ENCODE measurements around the gene TRIM66.
A peak's percentile ranks its signal among the peaks of the same experiment; 100 is the strongest.

The TRIM66 gene

GRCh38 chr11:8682303-8683114 is at the start of gene TRIM66, which contains the start of gene RPL27A:
TRIM66 (minus strand) TSS chr11:8682665; CDS start chr11:8672274, 10,391 bp downstream.
RPL27A (plus strand) TSS chr11:8682792; CDS start chr11:8682814, 22 bp downstream.
- TF ChIP-seq YY1 (IDR thresholded peaks at IDR 0.05; ENCODE audit: insufficient read depth, insufficient read length) (no peak), SUZ12 (IDR thresholded peaks at IDR 0.05; ENCODE audit: extremely low read depth, insufficient read depth, insufficient read length) (no peak), ZNF274 (IDR thresholded peaks at IDR 0.05; ENCODE audit: low read depth, low read length) (no peak)
- H3K4me1 ChIP-seq (ENCODE audit: insufficient read depth, insufficient read length) = no peaks in the 10 kb centered on the region

GRCh38 chr11:8731647-8732323 is 49.3 kb upstream of the TRIM66 start:
- no peaks in the 10 kb centered on the region for H3K9me3 ChIP-seq (ENCODE audit: insufficient read depth, low read length)
- H3K27me3 ChIP-seq (ENCODE audit: insufficient read depth, insufficient read length) = no peaks in the 10 kb centered on the region
- no peak overlapping the region for H3K4me3 ChIP-seq (ENCODE audit: insufficient read length, low read depth)
- no peak overlapping the region for H3K9ac ChIP-seq (ENCODE audit: insufficient read length, low read depth)
- H3K4me1 ChIP-seq (ENCODE audit: insufficient read depth, insufficient read length) = peaks cover 2% of the 10 kb centered on the region
- peaks cover 36% of the 10 kb centered on the region for H3K36me3 ChIP-seq (ENCODE audit: insufficient read depth, insufficient read length, low read length)
- TF ChIP-seq SUZ12 (IDR thresholded peaks at IDR 0.05; ENCODE audit: extremely low read depth, insufficient read depth, insufficient read length) = no peak
- no peak for TF ChIP-seq YY1 (IDR thresholded peaks at IDR 0.05; ENCODE audit: insufficient read depth, insufficient read length)
- no peak for TF ChIP-seq ZNF274 (IDR thresholded peaks at IDR 0.05; ENCODE audit: low read depth, low read length)
- no peak for DNase-seq (ENCODE audit: low read depth, low spot score)

More at GRCh38 chr11:8682303-8683114, at the start of gene TRIM66, which contains the start of gene RPL27A:
- no peaks in the 10 kb centered on the region for H3K9me3 ChIP-seq (ENCODE audit: insufficient read depth, low read length)
- peak; percentile 81 for DNase-seq (ENCODE audit: low read depth, low spot score)
- H3K36me3 ChIP-seq (ENCODE audit: insufficient read depth, insufficient read length, low read length) = peaks cover 52% of the 10 kb centered on the region
- peak within 1 kb of the TSS; percentile 98 for H3K4me3 ChIP-seq (ENCODE audit: insufficient read length, low read depth)
- H3K27me3 ChIP-seq (ENCODE audit: insufficient read depth, insufficient read length) = no peaks in the 10 kb centered on the region
- H3K9ac ChIP-seq (ENCODE audit: insufficient read length, low read depth) = peak within 1 kb of the TSS; percentile 100

- Histone ChIP-seq H3K9me3 (ENCODE audit: insufficient read depth, low read length) (no peaks in the 10 kb centered on the region), H3K27me3 (ENCODE audit: insufficient read depth, insufficient read length) (no peaks in the 10 kb centered on the region), H3K4me3 (ENCODE audit: insufficient read length, low read depth) (no peak overlapping the region), H3K36me3 (ENCODE audit: insufficient read depth, insufficient read length, low read length) (peaks cover 41% of the 10 kb centered on the region), H3K9ac (ENCODE audit: insufficient read length, low read depth) (no peak overlapping the region), H3K4me1 (ENCODE audit: insufficient read depth, insufficient read length) (peaks cover 2% of the 10 kb centered on the region)
- DNase-seq (ENCODE audit: low read depth, low spot score) = no peak
- TF ChIP-seq YY1 (IDR thresholded peaks at IDR 0.05; ENCODE audit: insufficient read depth, insufficient read length) = no peak
- no peak for TF ChIP-seq SUZ12 (IDR thresholded peaks at IDR 0.05; ENCODE audit: extremely low read depth, insufficient read depth, insufficient read length)
- no peak for TF ChIP-seq ZNF274 (IDR thresholded peaks at IDR 0.05; ENCODE audit: low read depth, low read length)
Measured at GRCh38 chr11:8730697-8731020, 48.2 kb upstream of the TRIM66 start.

- no peak overlapping the region for H3K4me3 ChIP-seq (ENCODE audit: insufficient read length, low read depth)
- H3K36me3 ChIP-seq (ENCODE audit: insufficient read depth, insufficient read length, low read length) = peaks cover 39% of the 10 kb centered on the region
- no peaks in the 10 kb centered on the region for H3K27me3 ChIP-seq (ENCODE audit: insufficient read depth, insufficient read length)
- no peak for DNase-seq (ENCODE audit: low read depth, low spot score)
- H3K9me3 ChIP-seq (ENCODE audit: insufficient read depth, low read length) = no peaks in the 10 kb centered on the region
- no peak overlapping the region for H3K9ac ChIP-seq (ENCODE audit: insufficient read length, low read depth)
- H3K4me1 ChIP-seq (ENCODE audit: insufficient read depth, insufficient read length) = peaks cover 2% of the 10 kb centered on the region
- TF ChIP-seq SUZ12 (IDR thresholded peaks at IDR 0.05; ENCODE audit: extremely low read depth, insufficient read depth, insufficient read length) (no peak), ZNF274 (IDR thresholded peaks at IDR 0.05; ENCODE audit: low read depth, low read length) (no peak), YY1 (IDR thresholded peaks at IDR 0.05; ENCODE audit: insufficient read depth, insufficient read length) (no peak)
Measured at GRCh38 chr11:8729837-8730696, 47.6 kb upstream of the TRIM66 start.

- Histone ChIP-seq H3K4me3 (ENCODE audit: insufficient read length, low read depth) (no peak overlapping the region), H3K9me3 (ENCODE audit: insufficient read depth, low read length) (no peaks in the 10 kb centered on the region), H3K9ac (ENCODE audit: insufficient read length, low read depth) (no peak overlapping the region), H3K36me3 (ENCODE audit: insufficient read depth, insufficient read length, low read length) (peaks cover 45% of the 10 kb centered on the region), H3K4me1 (ENCODE audit: insufficient read depth, insufficient read length) (peaks cover 2% of the 10 kb centered on the region), H3K27me3 (ENCODE audit: insufficient read depth, insufficient read length) (no peaks in the 10 kb centered on the region)
- no peak for TF ChIP-seq ZNF274 (IDR thresholded peaks at IDR 0.05; ENCODE audit: low read depth, low read length)
- TF ChIP-seq SUZ12 (IDR thresholded peaks at IDR 0.05; ENCODE audit: extremely low read depth, insufficient read depth, insufficient read length) = no peak
- TF ChIP-seq YY1 (IDR thresholded peaks at IDR 0.05; ENCODE audit: insufficient read depth, insufficient read length) = no peak
- no peak for DNase-seq (ENCODE audit: low read depth, low spot score)
Measured at GRCh38 chr11:8729067-8729466, 46.6 kb upstream of the TRIM66 start.

GRCh38 chr11:8728563-8728962 is 46.1 kb upstream of the TRIM66 start:
- TF ChIP-seq SUZ12 (IDR thresholded peaks at IDR 0.05; ENCODE audit: extremely low read depth, insufficient read depth, insufficient read length) = no peak
- TF ChIP-seq YY1 (IDR thresholded peaks at IDR 0.05; ENCODE audit: insufficient read depth, insufficient read length) = no peak
- TF ChIP-seq ZNF274 (IDR thresholded peaks at IDR 0.05; ENCODE audit: low read depth, low read length) = no peak
- DNase-seq (ENCODE audit: low read depth, low spot score) = no peak

More at GRCh38 chr11:8728563-8728962, 46.1 kb upstream of the TRIM66 start:
- H3K4me3 ChIP-seq (ENCODE audit: insufficient read length, low read depth) = no peak overlapping the region
- peaks cover 2% of the 10 kb centered on the region for H3K4me1 ChIP-seq (ENCODE audit: insufficient read depth, insufficient read length)
- H3K36me3 ChIP-seq (ENCODE audit: insufficient read depth, insufficient read length, low read length) = peaks cover 47% of the 10 kb centered on the region
- no peaks in the 10 kb centered on the region for H3K9me3 ChIP-seq (ENCODE audit: insufficient read depth, low read length)
- H3K9ac ChIP-seq (ENCODE audit: insufficient read length, low read depth) = no peak overlapping the region
- H3K27me3 ChIP-seq (ENCODE audit: insufficient read depth, insufficient read length) = no peaks in the 10 kb centered on the region
